Endothelial cell of umbilical vein (primary cell): ENCODE data around the gene PTGS2. TPM values are rescaled to one million over a fixed set of nuclear protein-coding genes. Genes with fewer than 3 reads are reported as not detected.

Experiments
- BruUV-seq: library from RNA; stranded (reverse); fragments of 400-500 nt; replicated peaks from 2 replicates; lab custom pipeline; 2021; lab: Mats Ljungman, UMichigan
- CTCF ChIA-PET: fragments of 300-600, 350-600 bp; sonication (Branson Sonifier 250); formaldehyde crosslinking; loops from one replicate; lab custom pipeline; 2021; ENCODE audit warnings: antibody characterized with exemption, inconsistent platforms; lab: Charles Lee
- POLR2A ChIA-PET: fragments of 300-600, 350-600 bp; sonication (Branson Sonifier 250); formaldehyde crosslinking; loops from one replicate; lab custom pipeline; 2021; ENCODE audit warnings: antibody characterized with exemption, inconsistent platforms; lab: Charles Lee
- DNase-seq: peaks from one replicate; pipeline ENCODE4 v3.0.0-alpha.2; 2011; ENCODE audit warnings: low read depth, low spot score
- FAIRE-seq: peaks from 2 replicates; lab custom pipeline; 2011; peaks lifted over from hg19 to GRCh38; lab: Jason Lieb, UNC
- H2AFZ ChIP-seq: 2 replicates; pipeline ENCODE4 v1.6.0; 2012; ENCODE audit warnings: low read depth, low read length, control low read depth, inconsistent platforms
- H3K27ac ChIP-seq: 2 replicates; pipeline ENCODE4 v1.5.1; 2011; ENCODE audit warnings: low read depth, mild to moderate bottlenecking, control low read depth, low read length, moderate library complexity; ENCODE audit not compliant: insufficient read depth
- H3K27me3 ChIP-seq, 2 experiments: 2 replicates each; pipeline versions ENCODE4 v1.6.0 to v1.6.1; 2011; ENCODE audit warnings: low read length in 2 of 2, mixed read lengths in 1 of 2; ENCODE audit not compliant: control insufficient read depth in 2 of 2, insufficient read depth in 2 of 2
- H3K36me3 ChIP-seq, 2 experiments: 2 replicates in 1 of 2; 3 replicates in 1 of 2; pipeline ENCODE4 v1.5.1; 2011; ENCODE audit warnings: low read length in 2 of 2, mild to moderate bottlenecking in 1 of 2, moderate library complexity in 1 of 2; ENCODE audit not compliant: control insufficient read depth in 2 of 2, insufficient read depth in 2 of 2; ENCODE audit errors: extremely low read depth in 1 of 2
- H3K4me1 ChIP-seq: 3 replicates; pipeline ENCODE4 v1.5.1; 2011; ENCODE audit warnings: mild to moderate bottlenecking, low read length; ENCODE audit not compliant: control insufficient read depth, insufficient read depth; ENCODE audit errors: extremely low read depth
- H3K4me2 ChIP-seq: 2 replicates; pipeline ENCODE4 v1.6.1; 2011; ENCODE audit warnings: low read length, control low read depth, mixed read lengths; ENCODE audit not compliant: insufficient read depth
- H3K4me3 ChIP-seq, 3 experiments: fragments of 200-600 bp in 1 of 3; sonication (generic), shearing (Covaris generic) in 1 of 3; replicated peaks in 1 of 3; 2 replicates each; pipeline ENCODE4 v1.5.1; 2011 to 2016; ENCODE audit warnings: control low read depth in 3 of 3, low read length in 3 of 3, mild to moderate bottlenecking in 2 of 3, inconsistent platforms in 1 of 3, low read depth in 1 of 3, moderate library complexity in 1 of 3; ENCODE audit not compliant: insufficient read depth in 1 of 3
- H3K79me2 ChIP-seq: 2 replicates; pipeline ENCODE4 v1.6.0; 2012; ENCODE audit warnings: low read length, inconsistent platforms; ENCODE audit not compliant: control insufficient read depth, insufficient read depth
- H3K9ac ChIP-seq: replicated peaks from 2 replicates; pipeline ENCODE3; 2011; ENCODE audit warnings: low read length, control low read depth; ENCODE audit not compliant: insufficient read depth; ENCODE audit errors: extremely low read depth
- H3K9me1 ChIP-seq: replicated peaks from 3 replicates; pipeline ENCODE4 v1.6.0; 2011; ENCODE audit warnings: mild to moderate bottlenecking, low read length; ENCODE audit not compliant: control insufficient read depth, insufficient read depth; ENCODE audit errors: extremely low read depth
- H3K9me3 ChIP-seq: replicated peaks from 2 replicates; pipeline ENCODE4 v1.5.1; 2012; ENCODE audit warnings: low read length, inconsistent platforms; ENCODE audit not compliant: control insufficient read depth, insufficient read depth
- H4K20me1 ChIP-seq: replicated peaks from 2 replicates; pipeline ENCODE3; 2011; ENCODE audit warnings: mild to moderate bottlenecking, low read length; ENCODE audit not compliant: control insufficient read depth, insufficient read depth; ENCODE audit errors: extremely low read depth
- CTCF ChIP-seq, 2 donors: IDR thresholded peaks; 1 replicate in 1 of 2; 2 replicates in 1 of 2; pipeline ENCODE4 v1.5.1; 2011; ENCODE audit warnings: low read length in 2 of 2, mild to moderate bottlenecking in 2 of 2, moderate library complexity in 2 of 2, control low read depth in 1 of 2, inconsistent platforms in 1 of 2, low read depth in 1 of 2; ENCODE audit not compliant: insufficient read depth in 1 of 2; ENCODE audit errors: extremely low read depth in 1 of 2
- EZH2 ChIP-seq: IDR thresholded peaks from 2 replicates; pipeline ENCODE4 v1.6.1; 2012; ENCODE audit warnings: borderline replicate concordance, low read depth, mild to moderate bottlenecking, moderate library complexity, low read length, inconsistent platforms; ENCODE audit not compliant: severe bottlenecking
- FOS ChIP-seq: IDR thresholded peaks from 2 replicates; pipeline ENCODE4 v1.6.1; 2011; ENCODE audit warnings: mild to moderate bottlenecking, low read length, moderate library complexity, borderline replicate concordance; ENCODE audit not compliant: insufficient read depth
- GATA2 ChIP-seq: IDR thresholded peaks from 2 replicates; pipeline ENCODE4 v1.7.0; 2011; ENCODE audit warnings: low read depth, mild to moderate bottlenecking, moderate library complexity, mixed read lengths, low read length; ENCODE audit not compliant: insufficient read length, insufficient read depth
- JUN ChIP-seq: IDR thresholded peaks from 2 replicates; pipeline ENCODE4 v1.6.1; 2011; ENCODE audit warnings: borderline replicate concordance, low read depth; ENCODE audit not compliant: insufficient read length, insufficient read depth
- MAX ChIP-seq: IDR thresholded peaks from 2 replicates; pipeline ENCODE4 v1.6.1; 2011; ENCODE audit not compliant: insufficient read depth, insufficient read length
- MYC ChIP-seq: IDR thresholded peaks from one replicate; pipeline ENCODE4 v1.6.1; 2011; ENCODE audit warnings: mild to moderate bottlenecking, low read depth, low read length
- POLR2A ChIP-seq: IDR thresholded peaks from 2 replicates; pipeline ENCODE4 v1.6.1; 2012; ENCODE audit warnings: low read depth, mild to moderate bottlenecking, control low read depth, low read length
- POLR2AphosphoS5 ChIP-seq: IDR thresholded peaks from 2 replicates; pipeline ENCODE4 v1.6.1; 2012; ENCODE audit warnings: low read depth, mild to moderate bottlenecking, control low read depth, low read length, moderate library complexity; ENCODE audit not compliant: insufficient read depth
- dilution Hi-C: fragments of 300-500 bp; cut with MboI; formaldehyde crosslinking; loops from one replicate; pipeline ENCODE4 v1.15.0; 2019; ENCODE audit warnings: low sequenced_read_pairs; ENCODE audit not compliant: extremely low pct_ligation_motif_present
- intact Hi-C: fragments of 100-400 bp; cut with micrococcal nuclease; formaldehyde crosslinking; loops from one replicate; pipeline ENCODE4 v1.10.0; 2022
- polyA plus RNA-seq, 4 experiments: library from polyadenylated mRNA; depleted of rRNA in 3 of 4; stranded (reverse) in 3 of 4; unstranded in 1 of 4; fragments of >200 nt; gene quantifications; 2 replicates each; pipeline versions ENCODE4 v1.2.1 to v1.2.3, GENCODE V29; 2011 to 2012; ENCODE audit warnings: missing spikeins in 1 of 4
- total RNA-seq: library from RNA; stranded (reverse); gene quantifications from 2 replicates; pipeline ENCODE4 v1.2.3, GENCODE V29; 2021

Gene PTGS2
- total and polyA plus RNA-seq, 2 donors (not counting 3 experiments of a cell fraction or from before 2014, with no cell fraction given) = 21.6 to 84.6 TPM

- intact Hi-C loops (no loop called here), dilution Hi-C loops (no loop called here)
- TF ChIP-seq MYC (no peak), MAX (no peak), JUN (no peak), EZH2 (no peak), POLR2A (no peak), CTCF (IDR thresholded peaks at IDR 0.05; ENCODE audit: extremely low read depth in 1 of 2, insufficient read depth in 1 of 2, low read depth in 1 of 2, low read length in 2 of 2) (no peak), GATA2 (no peak), FOS (no peak), POLR2AphosphoS5 (no peak)
- Histone ChIP-seq H3K4me2 (no peak overlapping the region), H3K36me3 (no peaks in the 10 kb centered on the region), H2AFZ (no peak overlapping the region), H3K9ac (no peak overlapping the region), H3K27me3 (no peaks in the 10 kb centered on the region), H3K9me3 (no peaks in the 10 kb centered on the region), H3K4me1 (peaks cover 9% of the 10 kb centered on the region), H3K4me3 (no peak overlapping the region), H3K79me2 (no peaks in the 10 kb centered on the region), H4K20me1 (no peaks in the 10 kb centered on the region), H3K27ac (no peak overlapping the region), H3K9me1 (no peaks in the 10 kb centered on the region)
- no TSS peak for BruUV-seq
- ChIA-PET POLR2A (no interaction called here), CTCF (no interaction called here)
- DNase-seq (no peak), FAIRE-seq (no peak)
Observed at GRCh38 chr1:186636786-186637185, 43.4 kb downstream of the PTGS2 start.
